SK-N-SH treated with all-trans-retinoic acid at 6 μM for 48 hours (cell line): ENCODE data around the gene RBM42.

ENCODE experiments used
- ATAC-seq: fragments of 200-7000 bp; cut with Tn5 transposase; 3 replicates; pipeline ENCODE4 v1.9.1; 2020; ENCODE audit warnings: mild to moderate bottlenecking, moderate library complexity
- BACH2 ChIP-seq: fragments of 250-450 bp; sonication (Bioruptor Pico); IDR thresholded peaks from 2 replicates; pipeline ENCODE4 v1.9.0; 2021; ENCODE audit warnings: mild to moderate bottlenecking, borderline replicate concordance
- CREB5 ChIP-seq: fragments of 250-450 bp; sonication (Bioruptor Pico); IDR thresholded peaks from 2 replicates; pipeline ENCODE4 v1.5.1; 2020; ENCODE audit warnings: low read depth, mild to moderate bottlenecking, moderate library complexity
- CSDC2 ChIP-seq: fragments of 250-450 bp; sonication (Bioruptor Pico); IDR thresholded peaks from 2 replicates; pipeline ENCODE4 v1.5.0; 2020; ENCODE audit warnings: mild to moderate bottlenecking, moderate library complexity
- CSRNP3 ChIP-seq: fragments of 250-450 bp; sonication (Bioruptor Pico); IDR thresholded peaks from 2 replicates; pipeline ENCODE4 v1.5.1; 2021; ENCODE audit warnings: mild to moderate bottlenecking, moderate library complexity
- GLIS3 ChIP-seq: fragments of 250-450 bp; sonication (Bioruptor Pico); IDR thresholded peaks from 2 replicates; pipeline ENCODE4 v1.5.0; 2020; ENCODE audit warnings: mild to moderate bottlenecking, moderate library complexity
- ISL1 ChIP-seq: fragments of 250-450 bp; sonication (Bioruptor Pico); IDR thresholded peaks from 2 replicates; pipeline ENCODE4 v2.1.2; 2022; ENCODE audit warnings: mild to moderate bottlenecking, moderate library complexity
- OSR1 ChIP-seq: fragments of 250-450 bp; sonication (Bioruptor Pico); IDR thresholded peaks from 2 replicates; pipeline ENCODE4 v1.8.0; 2022; ENCODE audit warnings: moderate library complexity, mild to moderate bottlenecking, inconsistent platforms
- PATZ1 ChIP-seq: fragments of 250-450 bp; sonication (Bioruptor Pico); IDR thresholded peaks from 2 replicates; pipeline ENCODE4 v1.8.0; 2020; ENCODE audit warnings: mild to moderate bottlenecking, moderate library complexity, borderline replicate concordance
- POU6F1 ChIP-seq: fragments of 250-450 bp; sonication (Bioruptor Pico); IDR thresholded peaks from 2 replicates; pipeline ENCODE4 v1.8.0; 2021; ENCODE audit warnings: low read depth, mild to moderate bottlenecking, moderate library complexity, borderline replicate concordance
- PPARA ChIP-seq: fragments of 250-450 bp; sonication (Bioruptor Pico); IDR thresholded peaks from 2 replicates; pipeline ENCODE4 v1.5.0; 2020; ENCODE audit warnings: mild to moderate bottlenecking, borderline replicate concordance
- RARB ChIP-seq: fragments of 250-450 bp; sonication (Bioruptor Pico); IDR thresholded peaks from 2 replicates; pipeline ENCODE4 v1.8.0; 2021; ENCODE audit warnings: mild to moderate bottlenecking, moderate library complexity
- SNAI2 ChIP-seq: fragments of 250-450 bp; sonication (Bioruptor Pico); IDR thresholded peaks from 2 replicates; pipeline ENCODE4 v1.5.0; 2020; ENCODE audit warnings: mild to moderate bottlenecking, moderate library complexity
- TCF4 ChIP-seq: fragments of 250-450 bp; sonication (Bioruptor Pico); IDR thresholded peaks from 2 replicates; pipeline ENCODE4 v1.8.0; 2021; ENCODE audit warnings: mild to moderate bottlenecking, moderate library complexity, borderline replicate concordance
- TOX ChIP-seq: fragments of 250-450 bp; sonication (Bioruptor Pico); IDR thresholded peaks from 2 replicates; pipeline ENCODE4 v1.8.0; 2021; ENCODE audit warnings: mild to moderate bottlenecking, moderate library complexity, borderline replicate concordance
- TSHZ2 ChIP-seq: fragments of 250-450 bp; sonication (Bioruptor Pico); IDR thresholded peaks from 2 replicates; pipeline ENCODE4 v1.5.0; 2020; ENCODE audit warnings: mild to moderate bottlenecking, moderate library complexity
- ZC3H10 ChIP-seq: fragments of 250-450 bp; sonication (Bioruptor Pico); IDR thresholded peaks from 2 replicates; pipeline ENCODE4 v1.5.1; 2021; ENCODE audit warnings: mild to moderate bottlenecking, moderate library complexity
- ZFP3 ChIP-seq: fragments of 250-450 bp; sonication (Bioruptor Pico); IDR thresholded peaks from 2 replicates; pipeline ENCODE4 v1.5.0; 2020; ENCODE audit warnings: mild to moderate bottlenecking, moderate library complexity
- ZFP30 ChIP-seq: fragments of 450-650 bp; formaldehyde crosslinking; IDR thresholded peaks from 2 replicates; pipeline ENCODE4 v1.5.0; 2022; ENCODE audit warnings: mild to moderate bottlenecking, moderate library complexity
- ZNF565 ChIP-seq: fragments of 450-650 bp; formaldehyde crosslinking; conservative IDR thresholded peaks from 2 replicates; pipeline ENCODE4 v1.5.0; 2020; ENCODE audit warnings: low read depth, mild to moderate bottlenecking, moderate library complexity
- ZNF70 ChIP-seq: fragments of 450-650 bp; formaldehyde crosslinking; IDR thresholded peaks from 2 replicates; pipeline ENCODE4 v1.5.0; 2020; ENCODE audit warnings: mild to moderate bottlenecking, moderate library complexity
- ZNF8 ChIP-seq: fragments of 450-650 bp; formaldehyde crosslinking; IDR thresholded peaks from 2 replicates; pipeline ENCODE4 v1.5.0; 2020; ENCODE audit warnings: mild to moderate bottlenecking, moderate library complexity

Gene RBM42

GRCh38 chr19:35666251-35666913 lies 37.5 kb downstream of the RBM42 start, which contains the start of gene UPK1A:
TSS of gene UPK1A (plus strand) at chr19:35666517. CDS start at chr19:35666813, 296 bp downstream.
- TF ChIP-seq PPARA: no peak
- no peak for TF ChIP-seq RARB (CRISPR knock-in tag)
- TF ChIP-seq ZNF565 (CRISPR knock-in tag): no peak
- no peak for TF ChIP-seq ZC3H10 (CRISPR knock-in tag)

GRCh38 chr19:35669566-35669965 lies 40.7 kb downstream of the RBM42 start:
- TF ChIP-seq CSRNP3 (no peak), OSR1 (CRISPR knock-in tag) (no peak), TOX (no peak), ZNF8 (CRISPR knock-in tag) (no peak), ZC3H10 (CRISPR knock-in tag) (no peak), PPARA (no peak), TCF4 (CRISPR knock-in tag) (no peak), ZFP30 (CRISPR knock-in tag) (no peak), POU6F1 (CRISPR knock-in tag) (no peak), CREB5 (CRISPR knock-in tag) (no peak), ZFP3 (no peak), GLIS3 (CRISPR knock-in tag) (no peak)
- no peak for ATAC-seq

More at GRCh38 chr19:35666251-35666913, 37.5 kb downstream of the RBM42 start, which contains the start of gene UPK1A:
- no peak; the same call in 2 of the 3 replicates for ATAC-seq

- TF ChIP-seq ZNF70 (CRISPR knock-in tag): no peak
- no peak for ATAC-seq
These were observed 41.1 kb downstream of the RBM42 start for GRCh38 chr19:35669974-35670373.

- ATAC-seq: no peak
- TF ChIP-seq ZNF8 (CRISPR knock-in tag) (no peak), TCF4 (CRISPR knock-in tag) (no peak), ZC3H10 (CRISPR knock-in tag) (no peak), CSDC2 (CRISPR knock-in tag) (no peak), ISL1 (CRISPR knock-in tag) (no peak), ZNF70 (CRISPR knock-in tag) (no peak)
These were observed 41.9 kb downstream of the RBM42 start for GRCh38 chr19:35670686-35671085.

GRCh38 chr19:35671818-35672217 lies 43.0 kb downstream of the RBM42 start:
- ATAC-seq: no peak
- TF ChIP-seq PATZ1 (no peak), SNAI2 (CRISPR knock-in tag) (no peak), POU6F1 (CRISPR knock-in tag) (no peak), CSRNP3 (no peak), OSR1 (CRISPR knock-in tag) (no peak), CSDC2 (CRISPR knock-in tag) (no peak), GLIS3 (CRISPR knock-in tag) (no peak), ZNF565 (CRISPR knock-in tag) (no peak), PPARA (no peak), RARB (CRISPR knock-in tag) (no peak), TSHZ2 (CRISPR knock-in tag) (no peak), BACH2 (CRISPR knock-in tag) (no peak), ISL1 (CRISPR knock-in tag) (no peak), ZC3H10 (CRISPR knock-in tag) (no peak), ZFP30 (CRISPR knock-in tag) (no peak)
